ENCODE results near the gene CXCR3.
"Not testable (repeated sequence)": the region's sequence is repeated elsewhere in the genome, so short reads cannot be mapped to it uniquely, and the experiment has no call there.

CXCR3 gene

DNA sequence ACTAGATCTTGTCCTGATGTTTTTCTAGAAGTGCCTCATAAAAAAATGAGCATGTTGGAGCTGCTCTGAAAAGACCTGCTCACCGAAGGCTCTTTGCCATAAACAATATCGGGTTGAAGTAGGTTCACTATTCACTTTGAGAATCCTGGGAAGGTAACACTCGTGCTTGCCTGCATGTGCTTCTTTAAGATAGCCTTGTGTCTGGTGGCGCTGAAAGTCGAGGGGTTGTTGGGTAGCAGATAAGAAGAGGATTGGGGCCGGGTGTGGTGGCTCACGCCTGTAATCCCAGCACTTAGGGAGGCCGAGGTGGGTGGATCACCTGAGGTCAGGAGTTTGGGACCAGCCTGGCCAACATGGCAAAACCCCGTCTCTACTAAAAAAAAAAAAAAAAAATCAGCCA is 6.6 kb downstream of the CXCR3 start:
- DNase-seq (ENCODE audit: low read depth in 3 of 3, low spot score in 1 of 3), result not testable (repeated sequence)

DNA sequence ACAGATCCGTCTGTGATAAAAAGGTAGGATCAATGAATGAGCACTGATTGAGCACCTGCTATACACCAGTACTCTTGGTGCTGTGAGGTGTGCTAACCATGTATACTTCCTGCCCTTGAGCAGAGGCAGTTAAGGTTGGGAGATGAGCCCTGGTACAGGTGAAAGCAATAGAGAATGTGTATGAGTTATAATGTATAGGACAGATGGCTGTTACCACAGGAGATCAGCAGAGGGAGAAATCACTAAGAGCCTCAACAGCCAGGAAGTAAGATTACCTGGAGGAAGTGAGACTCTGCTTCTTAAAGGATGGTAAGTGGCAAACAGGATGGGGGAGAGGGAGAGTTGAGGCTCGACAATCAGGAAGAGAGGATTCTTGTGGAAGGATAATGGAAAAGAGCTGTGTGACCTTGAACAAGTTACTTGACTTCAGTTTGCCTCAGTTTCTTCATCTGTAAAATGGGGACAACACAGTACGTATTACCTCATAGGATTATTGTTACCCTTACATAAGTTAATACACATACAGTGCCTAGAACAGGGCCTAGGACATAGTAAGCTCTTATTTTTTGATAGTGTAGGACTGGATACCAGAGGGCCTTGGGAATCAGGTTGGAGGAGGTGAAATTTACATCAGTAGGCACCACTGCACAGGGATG is 9.1 kb downstream of the CXCR3 start:
- DNase-seq (ENCODE audit: low read depth in 3 of 3, low spot score in 1 of 3), result no peak

GRCh38 chrX:71607488-71607887 is 10.8 kb downstream of the CXCR3 start:
- no peak for DNase-seq (ENCODE audit: low read depth in 3 of 3, low spot score in 1 of 3)

- no peak for DNase-seq (ENCODE audit: low read depth in 3 of 3, low spot score in 1 of 3)
These were observed 11.6 kb downstream of the CXCR3 start for GRCh38 chrX:71606536-71607216.

GRCh38 chrX:71604796-71605568 is 13.3 kb downstream of the CXCR3 start:
- DNase-seq (ENCODE audit: low read depth in 3 of 3, low spot score in 1 of 3), result no peak

- no peak for DNase-seq (ENCODE audit: low read depth in 3 of 3, low spot score in 1 of 3)
These were observed 14.2 kb downstream of the CXCR3 start for GRCh38 chrX:71604141-71604540.

DNA sequence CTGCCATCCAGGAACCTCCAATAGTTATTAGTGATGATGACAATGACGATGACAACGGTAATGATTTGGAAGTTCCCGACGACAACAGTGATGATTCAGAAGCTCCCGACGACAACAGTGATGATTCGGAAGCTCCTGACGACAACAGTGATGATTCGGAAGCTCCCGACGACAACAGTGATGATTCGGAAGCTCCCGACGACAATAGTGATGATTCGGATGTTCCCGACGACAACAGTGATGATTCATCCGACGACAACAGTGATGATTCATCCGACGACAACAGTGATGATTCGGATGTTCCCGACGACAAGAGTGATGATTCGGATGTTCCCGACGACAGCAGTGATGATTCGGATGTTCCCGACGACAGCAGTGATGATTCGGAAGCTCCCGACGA is 14.7 kb downstream of the CXCR3 start:
- DNase-seq (ENCODE audit: low read depth in 3 of 3, low spot score in 1 of 3), result no peak

- DNase-seq (ENCODE audit: low read depth in 3 of 3, low spot score in 1 of 3), result no peak
These were observed 18.3 kb downstream of the CXCR3 start for GRCh38 chrX:71599965-71600364.

DNA sequence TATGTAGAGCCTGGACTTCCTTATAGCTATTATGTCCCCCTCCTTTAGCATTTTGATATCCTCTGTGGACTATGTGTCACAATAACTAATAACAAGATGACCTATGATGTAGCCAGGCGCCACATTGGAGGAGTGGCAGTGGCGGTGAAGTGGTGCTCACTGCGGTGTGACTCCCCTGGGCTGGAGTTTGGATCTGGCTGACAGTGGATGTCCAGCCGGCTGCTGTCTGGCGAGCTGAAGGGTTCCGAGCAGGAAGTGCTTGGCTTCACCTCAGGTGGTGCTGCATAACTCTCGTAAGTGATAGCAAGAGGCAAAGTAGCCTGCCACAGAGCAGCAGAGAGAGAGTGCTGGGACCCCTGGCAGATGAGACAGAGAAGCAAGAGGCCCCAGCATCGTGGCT is 25.1 kb downstream of the CXCR3 start:
- DNase-seq (ENCODE audit: low read depth in 3 of 3, low spot score in 1 of 3), result not testable (repeated sequence)

GRCh38 chrX:71586929-71587328 is 31.4 kb downstream of the CXCR3 start:
- DNase-seq (ENCODE audit: low read depth in 3 of 3, low spot score in 1 of 3), result no peak

DNA sequence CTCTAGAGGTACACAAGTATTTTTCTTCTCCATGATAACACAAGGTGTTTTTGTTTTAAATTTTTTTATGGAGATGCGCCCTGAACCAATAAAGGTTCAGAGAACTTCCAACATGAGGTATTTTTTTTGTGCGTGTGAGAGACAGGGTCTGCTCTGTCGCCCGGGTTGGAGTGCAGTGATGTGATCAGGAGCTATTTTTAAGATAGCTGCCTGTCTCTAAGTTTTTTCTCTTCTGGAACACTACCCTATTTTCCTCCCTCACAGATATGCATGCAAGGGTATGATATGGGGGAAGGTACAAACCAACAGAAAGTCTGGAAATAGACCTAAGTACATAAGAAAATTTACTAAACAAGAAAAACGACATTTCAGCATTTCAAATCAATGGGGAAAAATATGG is 37.1 kb downstream of the CXCR3 start:
- DNase-seq (ENCODE audit: low read depth in 3 of 3, low spot score in 1 of 3), result no peak

GRCh38 chrX:71579990-71580380 is 38.3 kb downstream of the CXCR3 start:
- DNase-seq (ENCODE audit: low read depth in 3 of 3, low spot score in 1 of 3), result no peak

DNA sequence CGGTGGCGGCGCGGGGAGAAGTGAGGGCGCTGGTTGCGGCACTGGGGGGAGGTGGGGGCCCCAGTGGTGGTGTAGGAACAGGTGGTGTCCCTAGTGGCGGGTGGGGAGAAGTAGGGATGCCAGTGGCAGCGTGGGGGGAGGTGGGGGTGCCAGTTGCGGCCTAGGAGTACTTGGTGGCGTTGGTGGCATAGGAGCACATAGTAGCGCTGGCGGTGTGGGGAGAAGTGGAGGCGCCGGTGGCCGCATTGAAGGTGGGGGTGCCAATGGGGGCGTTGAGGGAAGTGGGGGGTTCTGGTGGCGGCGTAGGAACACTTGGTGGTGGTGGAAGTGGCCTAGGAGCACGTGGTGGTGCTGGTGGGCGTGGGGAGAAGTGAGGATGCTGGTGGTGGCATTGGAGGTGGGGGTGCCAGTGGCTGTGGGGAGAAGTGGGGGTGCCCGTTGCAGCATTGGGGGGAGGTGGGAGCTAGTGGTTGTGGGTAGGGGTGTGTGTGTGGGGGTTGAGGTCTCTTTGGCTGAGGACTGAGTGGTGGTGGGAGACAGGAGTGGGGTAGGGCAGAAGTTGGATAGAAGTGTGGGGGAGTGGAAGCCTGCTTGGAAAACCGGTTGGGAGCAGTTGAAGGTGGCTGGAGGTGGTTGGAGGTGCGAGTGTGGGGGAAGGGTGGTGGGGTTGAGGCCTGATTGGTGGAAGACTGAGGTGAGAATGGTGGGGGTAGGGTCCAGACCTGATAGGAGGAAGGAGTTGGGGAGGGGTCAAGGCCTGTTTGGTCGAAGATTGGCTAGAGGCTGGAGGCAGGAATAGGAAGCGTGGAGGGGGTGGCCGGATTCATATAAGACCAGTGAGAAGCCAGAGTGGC is 38.9 kb downstream of the CXCR3 start:
- no peak for DNase-seq (ENCODE audit: low read depth in 3 of 3, low spot score in 1 of 3)

GRCh38 chrX:71578253-71579135 is 39.8 kb downstream of the CXCR3 start, which contains the start of gene GCNA:
Gene GCNA (plus strand): TSS chrX:71578437. CDS start chrX:71580822, 2,385 bp downstream.
- DNase-seq (ENCODE audit: low read depth in 3 of 3, low spot score in 1 of 3), result no peak

GRCh38 chrX:71577682-71578081 is 40.6 kb downstream of the CXCR3 start:
- DNase-seq (ENCODE audit: low read depth in 3 of 3, low spot score in 1 of 3), result no peak

DNA sequence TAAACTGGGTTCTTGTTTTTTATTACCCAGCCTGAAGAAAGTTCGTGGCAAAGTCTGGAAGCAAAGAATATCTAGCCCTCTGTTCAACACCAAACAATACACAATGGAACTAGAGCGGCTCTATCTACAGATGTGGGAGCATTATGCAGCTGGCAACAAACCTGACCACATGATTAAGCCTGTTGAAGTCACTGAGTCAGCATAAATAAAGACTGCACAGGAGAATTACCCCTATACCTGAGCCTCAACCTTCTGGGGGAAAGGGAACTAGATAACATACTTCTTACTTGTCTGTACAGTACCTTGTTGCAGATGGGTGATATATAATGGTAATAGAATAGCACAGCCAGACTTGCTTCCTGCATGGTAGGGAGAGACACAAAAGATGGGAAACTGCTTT is 44.7 kb downstream of the CXCR3 start:
- DNase-seq (ENCODE audit: low read depth in 3 of 3, low spot score in 1 of 3), result no peak

- not testable (repeated sequence) for DNase-seq (ENCODE audit: low read depth in 3 of 3, low spot score in 1 of 3)
These were observed 46.9 kb downstream of the CXCR3 start for GRCh38 chrX:71571390-71571789.

All from stimulated activated CD4-positive, alpha-beta T cell treated with anti-CD3 and anti-CD28 coated beads, TNF-alpha, amount 100 ng/mL, for 1 hour (primary cell).